ENCODE results near the gene DAB2. TPM values are rescaled to one million over a fixed set of nuclear protein-coding genes. Genes with fewer than 3 reads are reported as not detected.
"Not testable (repeated sequence)": the region's sequence is repeated elsewhere in the genome, so short reads cannot be mapped to it uniquely, and the experiment has no call there.

DAB2 gene
- total and polyA plus RNA-seq, 2 donors, result 17.7 to 28.1 TPM

DNA sequence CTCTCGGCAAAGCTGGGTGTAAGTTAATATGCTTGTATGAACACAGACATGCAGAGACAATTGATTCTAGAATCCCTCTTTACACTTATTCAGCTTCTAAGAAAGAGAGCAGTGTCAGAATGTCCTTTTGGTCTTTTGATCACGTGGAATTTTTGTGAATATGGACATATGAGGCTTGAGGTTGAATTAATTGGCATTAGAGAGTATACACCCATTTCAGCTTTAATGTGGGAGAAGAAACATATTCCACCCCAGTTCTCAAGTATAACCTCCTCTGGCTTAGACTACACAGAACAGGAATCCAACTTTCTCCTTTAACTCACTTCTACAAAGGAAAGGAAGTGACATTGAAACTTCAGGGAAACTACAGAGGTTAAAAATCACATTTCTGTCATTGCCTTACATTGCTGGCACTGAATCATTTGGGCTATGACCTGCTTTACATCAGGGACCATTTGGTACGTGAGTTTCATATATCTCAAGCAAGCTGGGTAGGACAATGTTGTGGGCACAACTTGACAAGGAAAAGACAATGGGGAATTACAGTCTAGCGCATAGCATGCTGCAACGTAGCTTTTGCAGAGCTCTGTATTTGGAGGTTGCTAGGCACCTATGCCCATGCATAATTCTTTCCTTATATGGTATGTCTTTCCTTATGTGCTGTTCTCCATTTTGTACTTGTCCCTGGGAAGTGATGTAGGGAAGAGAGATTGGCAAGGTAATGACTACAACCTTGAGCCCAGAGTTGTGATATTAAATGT, 19.5 kb downstream of the DAB2 start:
- no peaks in the 10 kb centered on the region for H3K9me3 ChIP-seq (ENCODE audit: control insufficient read depth in 2 of 2, insufficient read depth in 1 of 2, low read length in 1 of 2)
- WGBS, result 75% methylated on average over 5 of the region's 5 CpGs
- no peak overlapping the region for H3K27ac ChIP-seq (ENCODE audit: low read depth in 1 of 2, low read length in 1 of 2)
- no peak for DNase-seq (ENCODE audit: low read depth in 6 of 9, low spot score in 9 of 9)
- no peaks in the 10 kb centered on the region for H3K4me1 ChIP-seq (ENCODE audit: control insufficient read depth in 2 of 2, insufficient read depth in 2 of 2, low read length in 2 of 2)
- no peaks in the 10 kb centered on the region for H3K36me3 ChIP-seq (ENCODE audit: control insufficient read depth in 2 of 2, insufficient read depth in 2 of 2, low read length in 1 of 2)
- no peaks in the 10 kb centered on the region for H3K27me3 ChIP-seq (ENCODE audit: control insufficient read depth in 2 of 2, insufficient read depth in 1 of 2, low read length in 1 of 2)
- H3K4me3 ChIP-seq (ENCODE audit: low read length in 2 of 2), result no peak overlapping the region

DNA sequence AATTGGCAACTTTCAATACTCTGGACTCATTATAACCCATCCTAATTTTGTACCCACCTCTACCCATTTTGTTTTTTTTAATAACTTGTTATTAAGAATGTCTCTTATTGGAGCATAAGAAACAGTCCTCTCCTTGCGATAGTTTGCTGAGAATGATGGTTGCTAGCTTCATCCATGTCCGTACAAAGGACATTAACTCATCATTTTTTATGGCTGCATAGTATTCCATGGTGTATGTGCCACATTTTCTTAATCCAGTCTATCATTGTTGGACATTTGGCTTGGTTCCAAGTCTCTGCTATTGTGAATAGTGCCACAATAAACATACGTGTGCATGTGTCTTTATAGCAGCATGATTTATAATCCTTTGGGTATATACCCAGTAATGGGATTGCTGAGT, 21.0 kb downstream of the DAB2 start:
- not testable (repeated sequence) for H3K4me1 ChIP-seq (ENCODE audit: control insufficient read depth in 2 of 2, insufficient read depth in 2 of 2, low read length in 2 of 2); H3K4me3 ChIP-seq (ENCODE audit: low read length in 2 of 2); H3K9me3 ChIP-seq (ENCODE audit: control insufficient read depth in 2 of 2, insufficient read depth in 1 of 2, low read length in 1 of 2); H3K36me3 ChIP-seq (ENCODE audit: control insufficient read depth in 2 of 2, insufficient read depth in 2 of 2, low read length in 1 of 2); H3K27me3 ChIP-seq (ENCODE audit: control insufficient read depth in 2 of 2, insufficient read depth in 1 of 2, low read length in 1 of 2); H3K27ac ChIP-seq (ENCODE audit: low read depth in 1 of 2, low read length in 1 of 2); DNase-seq (ENCODE audit: low read depth in 6 of 9, low spot score in 9 of 9)
- 96% methylated on average over 3 of the region's 3 CpGs for WGBS

DNA sequence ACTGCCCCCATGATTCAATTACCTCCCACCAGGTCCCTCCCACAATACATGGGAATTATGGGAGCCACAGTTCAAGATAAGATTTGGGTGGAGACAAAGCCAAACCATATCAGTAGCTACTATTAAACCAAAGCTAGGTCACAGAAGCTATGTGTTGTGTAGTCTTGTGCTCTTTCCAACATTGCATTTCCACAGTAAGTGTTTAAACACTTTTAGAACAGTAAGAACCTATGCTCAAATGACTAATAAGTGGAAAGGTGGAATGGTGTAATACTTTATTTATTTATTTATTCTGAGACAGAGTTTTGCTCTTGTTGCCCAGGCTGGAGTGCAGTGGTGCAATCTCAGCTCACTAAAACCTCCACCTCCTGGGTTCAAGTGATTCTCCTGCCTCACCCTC, 22.6 kb downstream of the DAB2 start:
- not testable (repeated sequence) for H3K4me3 ChIP-seq (ENCODE audit: low read length in 2 of 2); H3K36me3 ChIP-seq (ENCODE audit: control insufficient read depth in 2 of 2, insufficient read depth in 2 of 2, low read length in 1 of 2); H3K9me3 ChIP-seq (ENCODE audit: control insufficient read depth in 2 of 2, insufficient read depth in 1 of 2, low read length in 1 of 2); H3K4me1 ChIP-seq (ENCODE audit: control insufficient read depth in 2 of 2, insufficient read depth in 2 of 2, low read length in 2 of 2); H3K27me3 ChIP-seq (ENCODE audit: control insufficient read depth in 2 of 2, insufficient read depth in 1 of 2, low read length in 1 of 2); DNase-seq (ENCODE audit: low read depth in 6 of 9, low spot score in 9 of 9); H3K27ac ChIP-seq (ENCODE audit: low read depth in 1 of 2, low read length in 1 of 2)

DNA sequence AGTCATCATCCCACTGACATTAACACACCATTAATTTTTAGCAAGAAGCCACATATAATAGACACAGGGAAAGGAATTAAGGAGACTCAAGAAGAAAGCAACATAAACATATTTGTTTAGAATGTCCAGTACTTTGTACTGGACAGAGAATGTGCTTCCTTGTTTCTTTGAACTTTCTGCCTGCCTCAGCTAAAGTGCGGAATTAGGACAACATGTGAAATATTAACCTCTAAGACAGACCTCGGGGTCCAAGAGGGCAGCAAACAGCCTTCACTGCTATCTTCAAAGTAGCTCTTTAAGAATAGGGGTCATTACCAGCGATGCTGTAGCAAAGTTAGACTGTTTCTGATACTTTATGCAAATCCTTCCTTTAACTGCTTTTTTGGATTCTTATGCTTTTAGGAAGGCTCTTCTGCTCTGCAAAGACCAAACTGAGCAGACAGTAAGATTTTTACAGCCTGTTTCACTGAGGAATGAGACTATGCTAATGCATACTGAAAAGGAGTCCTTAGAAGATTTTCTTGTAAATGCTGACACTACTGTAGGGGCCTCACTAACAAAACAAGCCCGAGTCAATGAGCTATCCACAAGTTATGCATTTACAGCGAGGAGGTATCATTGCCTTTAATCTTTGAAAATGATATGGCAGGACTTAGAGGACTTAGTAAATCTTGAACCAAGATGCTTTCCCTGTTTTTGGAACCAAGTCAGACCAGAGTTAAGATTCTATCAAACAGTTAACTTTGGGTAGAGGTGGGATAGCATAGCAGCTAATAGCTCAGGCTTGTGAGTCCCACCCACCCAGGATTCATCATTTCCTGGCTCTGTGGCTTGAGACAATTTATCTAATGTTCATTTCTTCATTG, 23.8 kb downstream of the DAB2 start:
- no peaks in the 10 kb centered on the region for H3K4me1 ChIP-seq (ENCODE audit: control insufficient read depth in 2 of 2, insufficient read depth in 2 of 2, low read length in 2 of 2)

DNA sequence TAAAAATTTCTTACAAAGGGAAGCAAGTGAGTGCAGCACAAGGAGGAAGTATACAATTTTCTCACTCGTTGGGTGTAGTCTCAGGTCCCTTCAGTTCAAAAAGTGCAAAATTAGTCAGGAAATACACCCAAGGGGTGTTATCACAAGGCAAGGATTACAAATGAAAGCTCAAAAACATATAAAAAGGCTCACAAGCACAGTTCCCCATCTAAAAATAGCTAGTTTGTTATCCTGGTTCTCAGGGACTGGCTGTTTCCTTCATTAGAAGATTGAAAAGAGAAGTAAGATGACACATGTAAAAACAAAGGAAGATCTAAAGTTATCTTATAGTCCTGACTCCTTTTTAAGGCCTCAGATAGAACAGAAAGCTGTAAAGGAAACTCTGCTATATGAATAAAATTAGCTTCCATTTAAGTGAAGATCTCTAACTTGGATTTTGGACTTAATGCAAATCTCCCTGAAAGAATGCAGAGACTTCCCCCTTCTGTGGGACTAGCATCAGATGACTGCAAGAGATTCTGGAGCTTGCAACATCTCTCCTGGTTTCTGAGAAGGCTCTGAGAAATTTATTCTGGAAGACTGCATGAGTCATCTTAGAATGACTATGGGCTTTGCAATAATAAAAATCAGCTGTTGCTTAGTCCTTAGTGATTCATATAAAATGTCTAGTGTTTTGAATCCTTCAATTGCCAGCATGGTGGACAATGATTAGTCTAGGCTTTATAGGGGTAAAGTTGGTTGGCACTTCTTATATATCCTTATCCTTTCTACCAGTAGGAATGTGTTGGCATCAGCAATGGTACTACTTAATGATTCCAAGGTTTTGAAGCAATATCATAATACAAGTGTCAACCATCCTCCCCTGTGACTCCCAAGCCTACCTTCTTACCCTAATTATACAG, 25.4 kb downstream of the DAB2 start:
- no peaks in the 10 kb centered on the region for H3K4me1 ChIP-seq (ENCODE audit: control insufficient read depth in 2 of 2, insufficient read depth in 2 of 2, low read length in 2 of 2)
- DNase-seq (ENCODE audit: low read depth in 6 of 9, low spot score in 9 of 9), result peak in 1 of 9 donors; percentile 20
- WGBS, result 49% methylated on average over 1 of the region's 1 CpG

More for the DNA sequence above, 23.8 kb downstream of the DAB2 start:
- no peaks in the 10 kb centered on the region for H3K27me3 ChIP-seq (ENCODE audit: control insufficient read depth in 2 of 2, insufficient read depth in 1 of 2, low read length in 1 of 2)
- peak overlapping the region in 1 of 2 donors; percentile 8 for H3K27ac ChIP-seq (ENCODE audit: low read depth in 1 of 2, low read length in 1 of 2)
- peaks cover 0 to 2% of the 10 kb centered on the region in 2 donors for H3K36me3 ChIP-seq (ENCODE audit: control insufficient read depth in 2 of 2, insufficient read depth in 2 of 2, low read length in 1 of 2)
- WGBS, result 77% methylated on average over 5 of the region's 5 CpGs
- DNase-seq (ENCODE audit: low read depth in 6 of 9, low spot score in 9 of 9), result no peak
- no peak overlapping the region for H3K4me3 ChIP-seq (ENCODE audit: low read length in 2 of 2)
- no peaks in the 10 kb centered on the region for H3K9me3 ChIP-seq (ENCODE audit: control insufficient read depth in 2 of 2, insufficient read depth in 1 of 2, low read length in 1 of 2)

DNA sequence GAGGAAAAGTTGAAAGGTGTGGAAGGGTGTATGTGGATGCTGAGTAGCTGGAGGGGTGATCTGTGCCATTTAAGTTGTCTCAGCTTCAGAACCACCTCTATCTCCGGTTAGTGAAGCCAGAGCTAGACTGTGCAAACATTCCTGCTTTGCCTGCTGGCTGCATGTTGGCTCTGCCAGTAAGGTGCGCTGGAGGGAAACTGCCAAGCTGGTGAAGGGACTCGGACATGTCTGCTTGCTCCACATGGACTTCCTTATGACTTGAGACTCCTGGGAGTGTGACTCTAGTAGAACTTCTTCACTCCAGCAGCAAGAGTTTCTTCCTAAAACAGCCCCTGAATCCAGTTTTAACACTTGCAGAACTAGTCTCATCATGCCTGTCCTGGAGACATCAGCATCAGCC, 27.9 kb downstream of the DAB2 start:
- Histone ChIP-seq H3K4me1 (ENCODE audit: control insufficient read depth in 2 of 2, insufficient read depth in 2 of 2, low read length in 2 of 2) (no peaks in the 10 kb centered on the region), H3K27me3 (ENCODE audit: control insufficient read depth in 2 of 2, insufficient read depth in 1 of 2, low read length in 1 of 2) (no peaks in the 10 kb centered on the region), H3K4me3 (ENCODE audit: low read length in 2 of 2) (no peak overlapping the region), H3K27ac (ENCODE audit: low read depth in 1 of 2, low read length in 1 of 2) (no peak overlapping the region), H3K9me3 (ENCODE audit: control insufficient read depth in 2 of 2, insufficient read depth in 1 of 2, low read length in 1 of 2) (no peaks in the 10 kb centered on the region), H3K36me3 (ENCODE audit: control insufficient read depth in 2 of 2, insufficient read depth in 2 of 2, low read length in 1 of 2) (peaks cover 0 to 2% of the 10 kb centered on the region in 2 donors)
- no peak for DNase-seq (ENCODE audit: low read depth in 6 of 9, low spot score in 9 of 9)
- 98% methylated on average over 3 of the region's 3 CpGs for whole genome bisulfite sequencing

More for the DNA sequence above, 25.4 kb downstream of the DAB2 start:
- no peaks in the 10 kb centered on the region for H3K9me3 ChIP-seq (ENCODE audit: control insufficient read depth in 2 of 2, insufficient read depth in 1 of 2, low read length in 1 of 2)
- peak overlapping the region in 1 of 2 donors; percentile 32 for H3K27ac ChIP-seq (ENCODE audit: low read depth in 1 of 2, low read length in 1 of 2)
- no peaks in the 10 kb centered on the region for H3K27me3 ChIP-seq (ENCODE audit: control insufficient read depth in 2 of 2, insufficient read depth in 1 of 2, low read length in 1 of 2)
- H3K36me3 ChIP-seq (ENCODE audit: control insufficient read depth in 2 of 2, insufficient read depth in 2 of 2, low read length in 1 of 2), result peaks cover 0 to 2% of the 10 kb centered on the region in 2 donors
- H3K4me3 ChIP-seq (ENCODE audit: low read length in 2 of 2), result no peak overlapping the region

DNA sequence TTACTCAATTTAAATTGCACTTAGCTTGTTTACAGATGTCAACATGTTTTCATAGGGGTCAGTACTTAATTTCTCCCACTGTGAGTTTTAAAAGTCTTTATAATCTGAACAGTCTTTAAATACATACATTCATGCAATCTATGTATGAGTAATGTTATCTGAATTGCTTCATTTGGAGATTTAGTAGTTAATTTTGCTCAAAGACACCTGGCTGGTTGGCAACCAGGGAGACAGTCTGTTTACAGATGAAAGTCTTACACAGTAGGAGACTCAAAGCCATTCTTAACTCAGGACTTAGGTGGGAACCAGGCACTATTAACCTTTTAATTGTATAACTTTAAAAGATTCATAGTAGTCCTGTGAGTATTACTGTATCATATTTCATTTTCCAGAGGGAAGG, 29.3 kb downstream of the DAB2 start:
- H3K4me3 ChIP-seq (ENCODE audit: low read length in 2 of 2), result no peak overlapping the region
- H3K9me3 ChIP-seq (ENCODE audit: control insufficient read depth in 2 of 2, insufficient read depth in 1 of 2, low read length in 1 of 2), result no peaks in the 10 kb centered on the region
- peaks cover 0 to 2% of the 10 kb centered on the region in 2 donors for H3K36me3 ChIP-seq (ENCODE audit: control insufficient read depth in 2 of 2, insufficient read depth in 2 of 2, low read length in 1 of 2)
- no peaks in the 10 kb centered on the region for H3K27me3 ChIP-seq (ENCODE audit: control insufficient read depth in 2 of 2, insufficient read depth in 1 of 2, low read length in 1 of 2)
- no peak overlapping the region for H3K27ac ChIP-seq (ENCODE audit: low read depth in 1 of 2, low read length in 1 of 2)
- DNase-seq (ENCODE audit: low read depth in 6 of 9, low spot score in 9 of 9), result no peak
- H3K4me1 ChIP-seq (ENCODE audit: control insufficient read depth in 2 of 2, insufficient read depth in 2 of 2, low read length in 2 of 2), result no peaks in the 10 kb centered on the region

DNA sequence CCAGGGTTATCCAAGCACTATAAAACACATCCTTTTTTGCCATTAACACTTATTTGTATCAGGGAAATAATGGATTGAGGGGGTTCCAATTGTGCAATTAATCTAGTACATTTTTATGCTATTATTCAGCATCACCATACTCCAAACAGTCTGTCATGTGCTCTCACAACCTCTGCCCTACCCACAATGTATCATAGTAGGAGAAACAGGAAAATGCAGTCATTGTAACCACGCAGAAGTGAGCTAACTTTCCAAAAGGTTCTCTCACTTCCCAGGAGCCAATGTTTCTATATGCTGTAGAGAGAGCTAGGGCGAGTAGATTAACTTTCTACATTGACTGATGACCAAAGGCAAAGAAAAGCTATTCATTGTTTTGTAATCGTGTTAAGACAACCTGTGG, 29.8 kb downstream of the DAB2 start:
- Histone ChIP-seq H3K27me3 (ENCODE audit: control insufficient read depth in 2 of 2, insufficient read depth in 1 of 2, low read length in 1 of 2) (no peaks in the 10 kb centered on the region), H3K27ac (ENCODE audit: low read depth in 1 of 2, low read length in 1 of 2) (no peak overlapping the region), H3K36me3 (ENCODE audit: control insufficient read depth in 2 of 2, insufficient read depth in 2 of 2, low read length in 1 of 2) (peaks cover 0 to 2% of the 10 kb centered on the region in 2 donors), H3K9me3 (ENCODE audit: control insufficient read depth in 2 of 2, insufficient read depth in 1 of 2, low read length in 1 of 2) (no peaks in the 10 kb centered on the region), H3K4me3 (ENCODE audit: low read length in 2 of 2) (no peak overlapping the region), H3K4me1 (ENCODE audit: control insufficient read depth in 2 of 2, insufficient read depth in 2 of 2, low read length in 2 of 2) (no peaks in the 10 kb centered on the region)
- no peak for DNase-seq (ENCODE audit: low read depth in 6 of 9, low spot score in 9 of 9)
- WGBS, result 77% methylated on average over 3 of the region's 3 CpGs

Measured in thymus (tissue), 11 donors.